Body of pancreas (tissue), 4 donors: ENCODE results near the gene EPYC. TPM values are rescaled to one million over a fixed set of nuclear protein-coding genes. Genes with fewer than 3 reads are reported as not detected.

Source experiments
- ATAC-seq: fragments of 150-250 bp; one replicate; pipeline ENCODE4 v1.9.1; 2016
- DNase-seq, 4 donors: peaks; one replicate each; pipeline ENCODE4 v3.0.0-alpha.2; 2019
- H3K27ac ChIP-seq, 4 donors: fragments of 200-600 bp; sonication (generic); 1 replicate in 3 of 4; 2 replicates in 1 of 4; pipeline versions ENCODE4 v1.5.1 to v1.6.1; 2016 to 2019; ENCODE audit warnings: mild to moderate bottlenecking in 1 of 4, mixed read lengths in 1 of 4, moderate library complexity in 1 of 4
- H3K27me3 ChIP-seq, 2 donors: fragments of 200-600 bp; sonication (generic); one replicate each; pipeline ENCODE4 v1.6.0; 2016; ENCODE audit warnings: mild to moderate bottlenecking in 1 of 2
- H3K36me3 ChIP-seq, 2 donors: fragments of 200-600 bp; sonication (generic); replicated peaks in 1 of 2; 2 replicates each; pipeline ENCODE4 v1.5.1; 2016; ENCODE audit warnings: low read depth in 2 of 2; ENCODE audit not compliant: insufficient read depth in 1 of 2
- H3K4me1 ChIP-seq: fragments of 200-600 bp; sonication (generic); one replicate; pipeline ENCODE4 v1.6.0; 2016
- H3K4me3 ChIP-seq, 2 donors: fragments of 200-600 bp; sonication (generic); 1 replicate in 1 of 2; 2 replicates in 1 of 2; pipeline ENCODE4 v1.5.1; 2016 to 2019
- H3K9me3 ChIP-seq, 3 donors: fragments of 200-600 bp; sonication (generic); 1 replicate in 2 of 3; 2 replicates in 1 of 3; pipeline ENCODE4 v1.5.1; 2016
- POLR2A ChIP-seq, 3 donors: fragments of 450-650 bp; IDR thresholded peaks; one replicate each; pipeline ENCODE4 v1.6.1; 2016; ENCODE audit warnings: antibody characterized with exemption in 3 of 3, mild to moderate bottlenecking in 2 of 3
- WGBS, 2 donors: methylation state at CpG; one replicate each; pipeline ENCODE4 v1.1.5; 2017; 5-methylcytosine and 5-hydroxymethylcytosine counted together
- intact Hi-C: fragments of 100-400 bp; cut with DNase I; formaldehyde crosslinking; loops from one replicate; pipeline ENCODE4 v1.15.1; 2023
- total RNA-seq, 2 donors: library from RNA; depleted of rRNA; stranded (reverse); fragments of >200 nt; gene quantifications; one replicate each; pipeline ENCODE4 v1.1.0, GENCODE V29; 2016
- TF ChIP-seq, protein P1 (sequence below), 7 experiments: fragments of 450-650 bp in 4 of 7; fragments of 200-600 bp in 3 of 7; sonication (generic) in 3 of 7; IDR thresholded peaks; one replicate each; pipeline ENCODE4 v1.5.1; 2016 to 2019; ENCODE audit warnings: antibody characterized with exemption in 7 of 7

Gene EPYC
- total RNA-seq, 2 donors from 2014 or later: not detected

DNA sequence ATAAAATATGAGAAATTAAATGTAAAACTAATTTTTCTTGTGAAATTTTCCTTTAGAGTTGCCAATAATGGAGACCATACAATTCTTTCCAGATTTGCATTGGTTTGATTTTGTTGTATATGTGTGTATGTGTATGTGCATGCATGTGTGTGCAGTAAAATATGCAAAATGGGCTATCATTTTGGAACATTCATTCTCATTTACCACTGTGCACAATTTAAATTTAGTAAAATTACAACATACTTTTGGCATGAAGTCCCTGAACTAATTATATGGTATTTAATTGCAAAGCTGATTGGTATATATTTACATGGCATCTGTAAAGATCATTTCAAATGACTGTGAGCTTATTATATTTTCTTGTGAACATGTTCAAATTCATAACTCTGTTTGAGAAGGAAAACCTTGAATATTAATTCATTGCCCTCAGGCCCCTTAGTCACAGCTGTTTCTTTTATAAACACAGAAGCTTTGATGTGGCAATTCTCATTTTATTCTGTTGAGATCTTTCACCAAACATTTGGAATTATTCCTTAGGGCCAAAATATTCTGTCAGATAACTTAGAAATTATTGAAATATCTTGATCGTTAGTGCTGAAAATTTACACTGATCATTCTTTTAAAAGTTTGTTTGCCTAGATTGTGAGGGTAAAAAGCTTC, 35.5 kb upstream of the EPYC start:
- Histone ChIP-seq H3K36me3 (no peaks in the 10 kb centered on the region), H3K9me3 (no peaks in the 10 kb centered on the region), H3K4me1 (no peaks in the 10 kb centered on the region), H3K27me3 (no peaks in the 10 kb centered on the region), H3K4me3 (no peak overlapping the region), H3K27ac (no peak overlapping the region)
- ATAC-seq (no peak), DNase-seq (no peak)
- intact Hi-C loops: no loop called here
- WGBS, 2 donors: 60 to 69% methylated on average over 1 of the region's 1 CpG
- TF ChIP-seq, protein P1, sequence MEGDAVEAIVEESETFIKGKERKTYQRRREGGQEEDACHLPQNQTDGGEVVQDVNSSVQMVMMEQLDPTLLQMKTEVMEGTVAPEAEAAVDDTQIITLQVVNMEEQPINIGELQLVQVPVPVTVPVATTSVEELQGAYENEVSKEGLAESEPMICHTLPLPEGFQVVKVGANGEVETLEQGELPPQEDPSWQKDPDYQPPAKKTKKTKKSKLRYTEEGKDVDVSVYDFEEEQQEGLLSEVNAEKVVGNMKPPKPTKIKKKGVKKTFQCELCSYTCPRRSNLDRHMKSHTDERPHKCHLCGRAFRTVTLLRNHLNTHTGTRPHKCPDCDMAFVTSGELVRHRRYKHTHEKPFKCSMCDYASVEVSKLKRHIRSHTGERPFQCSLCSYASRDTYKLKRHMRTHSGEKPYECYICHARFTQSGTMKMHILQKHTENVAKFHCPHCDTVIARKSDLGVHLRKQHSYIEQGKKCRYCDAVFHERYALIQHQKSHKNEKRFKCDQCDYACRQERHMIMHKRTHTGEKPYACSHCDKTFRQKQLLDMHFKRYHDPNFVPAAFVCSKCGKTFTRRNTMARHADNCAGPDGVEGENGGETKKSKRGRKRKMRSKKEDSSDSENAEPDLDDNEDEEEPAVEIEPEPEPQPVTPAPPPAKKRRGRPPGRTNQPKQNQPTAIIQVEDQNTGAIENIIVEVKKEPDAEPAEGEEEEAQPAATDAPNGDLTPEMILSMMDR (IDR thresholded peaks at IDR 0.05): no peak
- TF ChIP-seq POLR2A (IDR thresholded peaks at IDR 0.05): no peak

DNA sequence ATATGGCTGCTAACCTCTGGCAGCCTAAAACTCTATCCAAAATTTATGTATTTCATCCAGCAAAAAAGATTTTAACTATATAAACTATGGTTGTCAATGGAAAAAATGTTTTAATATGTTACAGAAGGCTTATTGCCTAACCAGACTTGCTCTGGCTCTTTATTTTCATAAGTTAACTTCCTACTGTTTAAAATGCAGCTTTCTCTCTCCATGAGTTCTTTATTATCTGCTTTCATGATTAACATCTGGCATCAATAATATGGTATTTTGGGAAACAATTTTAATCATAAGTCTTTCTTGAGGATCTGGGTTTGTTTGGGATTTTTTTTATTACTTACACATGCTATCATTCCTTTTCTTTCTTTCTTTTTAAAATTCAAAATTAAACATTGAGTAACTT, 32.5 kb upstream of the EPYC start:
- H3K36me3 ChIP-seq: no peaks in the 10 kb centered on the region
- H3K27ac ChIP-seq: no peak overlapping the region
- H3K27me3 ChIP-seq: no peaks in the 10 kb centered on the region
- H3K4me3 ChIP-seq: no peak overlapping the region
- TF ChIP-seq POLR2A (IDR thresholded peaks at IDR 0.05): no peak
- TF ChIP-seq, protein P1 (IDR thresholded peaks at IDR 0.05): no peak
- H3K9me3 ChIP-seq: no peaks in the 10 kb centered on the region
- intact Hi-C loops: no loop called here
- no peaks in the 10 kb centered on the region for H3K4me1 ChIP-seq
- DNase-seq (no peak), ATAC-seq (no peak)

DNA sequence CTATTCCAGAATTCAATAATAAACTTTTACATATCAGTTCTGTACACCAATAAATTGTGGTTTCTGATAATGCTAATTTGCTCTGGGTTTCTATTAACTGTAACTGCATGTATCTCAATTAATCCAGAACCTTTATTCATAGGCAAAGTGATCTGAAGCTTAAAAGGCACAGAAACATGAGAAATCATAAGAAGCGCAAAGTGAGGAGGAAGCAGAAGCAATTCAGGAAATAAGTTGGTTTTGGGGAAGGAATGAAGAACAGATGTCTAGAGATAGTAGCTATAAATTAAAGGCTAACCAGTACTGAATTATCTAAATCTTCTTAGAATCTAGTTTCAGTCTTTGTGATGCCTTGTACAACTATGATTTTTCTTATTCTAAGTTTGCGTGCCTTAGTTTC, 28.5 kb upstream of the EPYC start:
- 71 to 91% methylated on average over 2 of the region's 2 CpGs for WGBS, 2 donors
- intact Hi-C loops: no loop called here
- no peaks in the 10 kb centered on the region for H3K27me3 ChIP-seq
- ATAC-seq (no peak), DNase-seq (no peak)
- H3K9me3 ChIP-seq: no peaks in the 10 kb centered on the region
- TF ChIP-seq, protein P1 (IDR thresholded peaks at IDR 0.05): no peak
- no peak for TF ChIP-seq POLR2A (IDR thresholded peaks at IDR 0.05)
- no peak overlapping the region for H3K4me3 ChIP-seq
- H3K4me1 ChIP-seq: no peaks in the 10 kb centered on the region
- H3K27ac ChIP-seq: no peak overlapping the region
- no peaks in the 10 kb centered on the region for H3K36me3 ChIP-seq

DNA sequence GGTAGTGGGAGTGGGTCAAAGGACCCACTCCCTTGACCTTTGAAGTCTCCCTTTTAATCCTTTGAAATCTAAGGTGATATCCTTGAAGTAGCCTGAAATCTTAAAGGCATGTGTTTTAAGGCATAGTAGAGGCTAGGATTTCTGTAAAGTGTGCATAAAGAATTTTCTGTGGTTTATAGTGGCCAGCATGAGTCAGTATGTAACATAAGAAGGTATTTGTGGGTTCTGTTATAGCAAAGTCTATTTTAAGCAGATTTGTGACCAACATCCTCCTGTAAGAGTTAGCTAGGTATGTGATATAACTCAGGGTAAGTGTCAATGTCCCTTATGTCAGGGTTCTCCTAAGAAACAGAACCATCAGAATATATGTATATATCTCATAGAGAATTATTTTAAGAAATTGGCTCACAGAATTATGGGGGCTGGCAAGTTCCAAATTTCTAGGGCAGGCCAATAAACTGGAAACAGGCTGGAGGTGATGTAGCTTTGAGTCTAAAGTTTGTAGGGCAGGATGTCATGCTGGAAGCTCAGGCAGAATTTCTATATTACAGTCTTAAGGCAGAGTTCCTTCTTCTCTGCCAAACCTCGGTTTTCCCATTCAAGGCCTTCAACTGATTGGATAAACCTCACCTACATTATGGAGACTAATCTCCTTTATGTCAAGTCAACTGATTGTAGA, 18.7 kb upstream of the EPYC start:
- intact Hi-C loops: no loop called here

More for the DNA sequence above, 18.7 kb upstream of the EPYC start:
- H3K27ac ChIP-seq: no peak overlapping the region
- no peaks in the 10 kb centered on the region for H3K27me3 ChIP-seq
- H3K9me3 ChIP-seq: no peaks in the 10 kb centered on the region
- no peak for TF ChIP-seq POLR2A (IDR thresholded peaks at IDR 0.05)
- TF ChIP-seq, protein P1 (IDR thresholded peaks at IDR 0.05): no peak
- 43 to 55% methylated on average over 1 of the region's 1 CpG for WGBS, 2 donors
- no peaks in the 10 kb centered on the region for H3K36me3 ChIP-seq
- DNase-seq: no peak
- no peaks in the 10 kb centered on the region for H3K4me1 ChIP-seq
- no peak for ATAC-seq
- H3K4me3 ChIP-seq: no peak overlapping the region
